ENCODE data around the gene SEL1L3.

Gene SEL1L3

GRCh38 chr4:25821267-25821666 lies 41.5 kb downstream of the SEL1L3 start:
- DNase-seq (ENCODE audit: insufficient read length, low spot score) (no peak), FAIRE-seq (no peak)

DNA sequence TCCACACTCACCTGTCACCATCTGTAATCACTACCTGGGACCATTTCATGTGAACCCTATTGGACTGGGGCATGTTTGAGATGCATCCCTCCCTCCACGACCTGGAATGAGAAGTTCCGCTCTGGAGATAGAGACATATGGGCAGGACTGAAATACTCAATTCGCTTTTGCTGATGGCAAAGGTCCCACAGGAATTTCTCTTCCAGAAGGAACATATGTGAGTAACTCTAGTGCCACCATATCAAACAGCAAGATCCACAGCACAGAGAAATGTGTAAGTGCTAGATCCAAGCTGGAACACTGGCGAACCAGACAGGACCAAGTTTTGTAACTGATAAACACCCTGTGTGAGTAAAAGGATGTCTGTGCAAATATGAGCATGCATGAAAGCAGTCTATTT lies 43.9 kb downstream of the SEL1L3 start:
- FAIRE-seq, result peak; percentile 11

DNA sequence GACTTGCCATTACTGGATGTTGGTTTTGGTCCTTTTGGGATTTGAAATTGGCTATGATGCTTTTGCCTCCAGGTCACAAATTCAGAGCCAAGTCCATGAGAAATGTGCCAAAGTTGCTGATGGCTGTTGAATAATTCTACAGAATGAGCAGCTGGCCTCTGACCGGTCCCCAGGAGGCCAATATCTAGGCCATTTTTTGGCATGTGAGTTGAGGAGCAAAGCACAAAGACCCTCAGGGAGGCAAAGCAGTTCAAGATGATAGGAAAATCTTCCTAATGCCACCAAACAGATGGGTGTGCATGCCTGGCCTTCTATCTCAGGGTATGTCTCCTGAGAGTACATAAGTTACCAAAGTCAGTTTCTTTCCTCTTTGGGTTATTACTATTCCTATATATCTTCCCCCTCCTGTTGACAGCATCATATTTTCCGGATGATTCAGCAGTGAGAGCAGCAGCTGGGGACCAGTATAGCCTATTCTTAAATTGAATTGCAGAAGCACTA lies 44.4 kb downstream of the SEL1L3 start:
- no peak for FAIRE-seq
- DNase-seq (ENCODE audit: insufficient read length, low spot score), result no peak

More for the DNA sequence above, 43.9 kb downstream of the SEL1L3 start:
- no peak for DNase-seq (ENCODE audit: insufficient read length, low spot score)

GRCh38 chr4:25817059-25817681 lies 45.6 kb downstream of the SEL1L3 start:
- no peak for FAIRE-seq
- DNase-seq (ENCODE audit: insufficient read length, low spot score), result no peak

GRCh38 chr4:25816591-25817058 lies 46.2 kb downstream of the SEL1L3 start:
- DNase-seq (ENCODE audit: insufficient read length, low spot score) (no peak), FAIRE-seq (no peak)

GRCh38 chr4:25815586-25815985 lies 47.2 kb downstream of the SEL1L3 start:
- no peak for DNase-seq (ENCODE audit: insufficient read length, low spot score)
- no peak for FAIRE-seq

GRCh38 chr4:25814301-25815136 lies 48.3 kb downstream of the SEL1L3 start:
- no peak for DNase-seq (ENCODE audit: insufficient read length, low spot score)
- no peak for FAIRE-seq

DNA sequence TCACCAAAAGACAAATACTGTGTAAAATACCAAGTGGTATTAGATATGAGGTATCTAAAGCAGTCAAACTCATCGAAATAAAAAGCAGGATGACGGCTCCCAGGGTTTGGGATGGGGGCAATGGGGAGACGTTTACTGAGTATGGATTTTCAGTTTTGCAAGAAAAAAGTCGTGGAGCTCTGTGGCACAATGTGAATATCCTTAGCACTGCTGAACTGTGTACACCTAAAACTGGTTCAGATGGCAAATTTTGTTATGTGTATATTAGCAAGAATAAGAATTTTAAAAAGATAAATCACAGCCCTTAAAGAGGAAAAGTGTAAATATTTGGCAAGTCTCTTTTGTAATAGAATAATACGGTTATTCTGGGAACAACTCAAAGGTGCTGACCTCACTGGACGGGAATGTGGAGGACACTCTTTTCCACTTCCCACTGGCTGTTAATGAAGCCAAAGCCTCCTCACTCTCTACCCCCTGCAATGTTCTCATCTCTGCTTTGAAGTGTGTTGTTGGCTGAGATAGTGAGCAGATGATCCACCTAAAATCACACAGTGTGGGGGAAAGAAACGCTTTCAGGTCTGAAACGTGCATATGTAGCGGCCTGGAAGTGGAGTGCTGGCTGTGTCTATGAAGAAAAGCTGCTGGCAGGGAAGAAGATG lies 49.2 kb downstream of the SEL1L3 start:
- FAIRE-seq (no peak), DNase-seq (ENCODE audit: insufficient read length, low spot score) (no peak)

GRCh38 chr4:25811841-25812240 lies 50.9 kb downstream of the SEL1L3 start:
- FAIRE-seq, result no peak

DNA sequence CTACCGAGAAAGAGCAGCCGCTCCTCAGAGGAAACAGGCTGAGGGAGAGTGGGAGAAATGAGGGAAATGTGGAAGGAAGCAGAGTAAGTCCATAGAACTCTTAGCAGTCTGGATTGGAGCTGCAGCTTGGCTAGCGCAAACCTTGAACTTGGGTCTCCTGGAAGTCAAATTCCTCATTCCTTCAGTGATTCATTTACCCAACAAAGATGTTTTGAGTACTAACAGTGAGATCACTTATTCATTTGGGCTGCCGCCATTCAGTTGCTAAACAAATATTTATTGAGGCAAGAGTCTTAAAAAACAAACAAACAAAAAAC lies 51.5 kb downstream of the SEL1L3 start:
- FAIRE-seq (no peak), DNase-seq (ENCODE audit: insufficient read length, low spot score) (no peak)

More at GRCh38 chr4:25811841-25812240, 50.9 kb downstream of the SEL1L3 start:
- DNase-seq (ENCODE audit: insufficient read length, low spot score), result no peak

GRCh38 chr4:25810461-25811373 lies 52.1 kb downstream of the SEL1L3 start:
- no peak for FAIRE-seq
- DNase-seq (ENCODE audit: insufficient read length, low spot score), result no peak

GRCh38 chr4:25809996-25810395 lies 52.8 kb downstream of the SEL1L3 start:
- DNase-seq (ENCODE audit: insufficient read length, low spot score), result no peak
- FAIRE-seq, result no peak

DNA sequence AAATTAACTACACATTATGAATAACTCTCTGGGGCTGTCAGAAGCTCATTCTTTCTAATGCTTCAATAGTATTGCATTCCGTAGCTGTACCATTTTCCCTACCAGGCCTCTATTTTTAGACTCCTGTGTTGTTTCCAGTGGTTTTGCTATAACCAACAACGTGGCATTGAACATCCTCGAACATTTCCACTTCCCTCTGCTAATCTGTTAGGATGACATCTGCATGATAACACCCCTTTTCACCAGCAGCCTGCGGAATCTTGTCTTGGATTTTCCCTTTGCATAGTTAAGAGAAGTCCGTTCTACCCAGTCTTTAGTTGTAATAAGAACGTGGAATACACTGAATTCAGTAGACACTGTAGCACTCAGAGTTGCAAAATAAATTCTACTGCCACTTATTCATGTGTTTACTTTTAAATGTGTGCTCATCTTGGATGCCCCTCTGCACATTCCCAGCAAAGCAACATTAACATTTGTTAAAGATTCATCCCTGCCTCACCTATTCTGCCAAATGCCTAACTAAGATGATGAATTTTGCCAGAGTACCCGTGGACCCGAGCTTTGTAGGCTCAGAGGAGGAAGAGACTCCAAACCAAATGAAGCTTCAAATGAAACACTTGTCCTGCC lies 55.6 kb downstream of the SEL1L3 start:
- no peak for FAIRE-seq
- no peak for DNase-seq (ENCODE audit: insufficient read length, low spot score)

DNA sequence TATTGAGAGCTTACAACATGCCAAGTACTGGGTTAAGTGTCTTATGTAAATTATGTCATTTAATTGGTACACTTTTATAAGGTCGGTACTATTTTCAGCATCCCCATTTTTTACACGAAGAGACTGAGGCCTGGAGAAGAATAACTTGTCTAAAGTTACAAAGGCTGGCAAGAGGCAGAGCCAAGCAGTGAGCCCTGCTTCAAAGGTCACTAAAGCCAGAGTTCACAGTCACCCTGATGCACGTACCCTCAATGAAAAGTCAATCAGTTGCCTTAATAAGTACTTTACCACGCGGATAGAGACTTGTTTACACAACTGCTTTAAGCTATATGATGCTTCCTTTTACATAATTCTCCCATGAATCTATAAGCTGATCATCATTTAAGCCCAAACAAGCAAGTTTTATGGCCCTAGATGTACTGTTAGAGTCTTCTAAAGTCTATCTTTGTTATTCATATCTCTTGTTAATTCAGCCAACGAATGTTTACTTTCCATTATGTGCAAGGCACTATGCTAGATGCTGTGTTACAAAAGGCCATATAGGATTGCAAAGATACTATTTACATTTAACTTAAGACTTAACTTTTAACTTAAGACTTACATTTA lies 57.4 kb downstream of the SEL1L3 start:
- no peak for FAIRE-seq

DNA sequence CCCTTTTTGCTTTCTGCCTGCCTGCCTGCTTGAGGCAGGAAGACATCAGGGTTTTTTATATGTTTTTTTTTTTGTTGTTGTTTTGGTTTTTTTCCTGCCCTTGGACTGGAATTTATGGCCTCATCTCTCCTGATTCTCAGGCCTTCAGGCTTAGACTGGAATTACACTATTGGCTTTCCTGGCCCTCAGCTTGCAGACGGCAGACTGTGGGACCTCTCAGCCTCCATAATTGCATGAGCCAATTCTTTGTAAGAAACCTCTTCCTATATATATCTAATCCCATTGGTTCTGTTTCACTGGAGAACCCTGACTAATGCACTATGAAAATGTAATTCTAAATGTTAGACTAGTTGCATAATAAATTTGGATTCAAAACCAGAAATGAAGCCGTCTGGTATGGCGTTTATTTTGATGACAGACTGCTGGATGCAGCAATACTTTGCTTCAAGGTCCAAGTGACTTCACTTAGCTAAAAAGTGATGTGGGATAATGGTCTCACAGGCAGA lies 59.0 kb downstream of the SEL1L3 start:
- DNase-seq (ENCODE audit: insufficient read length, low spot score), result no peak
- no peak for FAIRE-seq

More for the DNA sequence above, 57.4 kb downstream of the SEL1L3 start:
- DNase-seq (ENCODE audit: insufficient read length, low spot score), result no peak

DNA sequence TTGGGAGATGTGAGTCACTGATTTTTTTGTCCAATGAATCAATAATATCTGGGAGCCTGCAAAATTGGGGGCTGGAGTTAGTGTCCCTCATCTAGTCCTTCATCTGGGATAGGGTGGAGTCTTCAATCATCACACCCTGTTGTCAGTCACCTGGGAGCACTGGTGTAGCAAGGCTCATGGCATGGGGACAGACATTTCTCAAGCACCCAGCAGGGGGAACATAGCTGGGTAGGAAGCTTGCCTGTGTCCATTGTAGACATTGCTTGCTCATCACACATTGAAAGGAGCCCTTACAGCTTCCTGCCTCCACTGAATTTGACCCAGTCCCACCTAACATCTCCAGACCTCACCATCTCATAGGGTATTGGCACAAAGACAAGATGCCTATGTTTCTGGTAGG lies 61.2 kb downstream of the SEL1L3 start:
- no peak for DNase-seq (ENCODE audit: insufficient read length, low spot score)
- FAIRE-seq, result no peak

DNA sequence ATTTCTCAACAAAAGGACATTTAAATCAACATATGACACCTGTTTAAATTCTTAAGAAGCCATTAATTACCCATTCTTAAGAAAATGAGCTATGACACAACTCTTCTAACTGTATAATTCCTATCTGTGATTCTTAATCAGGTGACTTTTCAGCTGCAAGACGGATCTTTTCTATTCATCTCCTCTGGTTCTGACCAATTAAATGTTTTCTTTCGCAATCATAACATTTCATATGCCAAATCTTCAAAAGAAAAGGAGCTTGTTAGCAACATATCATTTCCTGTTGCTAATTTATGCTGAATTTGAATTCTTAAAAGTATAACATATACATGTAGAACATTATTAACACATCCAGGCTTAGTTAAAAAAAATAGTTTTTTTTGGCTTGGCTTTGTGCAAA lies 62.5 kb downstream of the SEL1L3 start:
- DNase-seq (ENCODE audit: insufficient read length, low spot score) (no peak), FAIRE-seq (no peak)

- no peak for DNase-seq (ENCODE audit: insufficient read length, low spot score)
- FAIRE-seq, result no peak
Observed at GRCh38 chr4:25799522-25799921, 63.3 kb downstream of the SEL1L3 start.

- no peak for DNase-seq (ENCODE audit: insufficient read length, low spot score)
- FAIRE-seq, result no peak
Observed at GRCh38 chr4:25797136-25797535, 65.7 kb downstream of the SEL1L3 start.

All from GM19239 (cell line).